K562 (cell line): ENCODE results near the gene ACVR2B. TPM values are rescaled to one million over a fixed set of nuclear protein-coding genes. Genes with fewer than 3 reads are reported as not detected.

Experiments
- ATF1 ChIP-seq, 2 experiments: fragments of 450-650 bp in 1 of 2; IDR thresholded peaks; 2 replicates each; pipeline ENCODE4 v1.6.1; 2016; ENCODE audit warnings: missing compliant biosample characterization in 1 of 2, missing genetic modification characterization in 1 of 2
- CCAR2 ChIP-seq: fragments of 200-400 bp; formaldehyde crosslinking; IDR thresholded peaks from 2 replicates; pipeline ENCODE4 v1.6.1; 2017; ENCODE audit warnings: mild to moderate bottlenecking, low read depth, low read length
- E2F3 ChIP-seq: fragments of 250-450 bp; sonication (Bioruptor Pico); IDR thresholded peaks from 2 replicates; pipeline ENCODE4 v1.4.0; 2020; ENCODE audit warnings: mild to moderate bottlenecking
- ETV5 ChIP-seq: sonication (generic); formaldehyde crosslinking; IDR thresholded peaks from 2 replicates; pipeline ENCODE4 v1.4.0; 2020; ENCODE audit warnings: low read depth, mild to moderate bottlenecking, missing genetic modification reagents
- EZH2 ChIP-seq: IDR thresholded peaks from 2 replicates; pipeline ENCODE4 v1.6.1; 2012; ENCODE audit warnings: low read depth, mild to moderate bottlenecking, inconsistent platforms, low read length, borderline replicate concordance
- FIP1L1 ChIP-seq: fragments of 200-400 bp; formaldehyde crosslinking; IDR thresholded peaks from 2 replicates; pipeline ENCODE4 v1.6.1; 2018; ENCODE audit warnings: mild to moderate bottlenecking, low read depth, low read length; ENCODE audit not compliant: poor library complexity, severe bottlenecking
- ILF3 ChIP-seq: fragments of 450-650 bp; IDR thresholded peaks from 2 replicates; pipeline ENCODE4 v1.6.1; 2018; ENCODE audit warnings: antibody characterized with exemption, mild to moderate bottlenecking, moderate library complexity, borderline replicate concordance
- MBD2 ChIP-seq: sonication (generic); IDR thresholded peaks from 2 replicates; pipeline ENCODE4 v1.6.1; 2016; ENCODE audit warnings: low read depth, borderline replicate concordance
- NR2C2 ChIP-seq, 2 experiments: fragments of 200-800 bp in 1 of 2; sonication (Bioruptor generic) in 1 of 2; sonication (generic) in 1 of 2; formaldehyde crosslinking in 1 of 2; IDR thresholded peaks; 2 replicates each; pipeline versions ENCODE4 v1.6.1 to v1.8.0; 2016 to 2022; ENCODE audit warnings: mild to moderate bottlenecking in 1 of 2, missing compliant biosample characterization in 1 of 2, missing genetic modification characterization in 1 of 2, missing genetic modification reagents in 1 of 2
- RBM14 ChIP-seq: fragments of 200-400 bp; formaldehyde crosslinking; IDR thresholded peaks from 2 replicates; pipeline ENCODE4 v1.6.1; 2018; ENCODE audit warnings: low read depth, mild to moderate bottlenecking, low read length, moderate library complexity, borderline replicate concordance; ENCODE audit not compliant: insufficient read depth
- SMARCE1 ChIP-seq: fragments of 450-650 bp; IDR thresholded peaks from 2 replicates; pipeline ENCODE4 v1.7.1; 2016; ENCODE audit warnings: mild to moderate bottlenecking
- SRSF1 ChIP-seq: fragments of 200-400 bp; formaldehyde crosslinking; IDR thresholded peaks from 2 replicates; pipeline ENCODE4 v1.6.1; 2017; ENCODE audit warnings: mild to moderate bottlenecking, low read depth, low read length, moderate library complexity
- XRCC4 ChIP-seq: IDR thresholded peaks from one replicate; pipeline ENCODE4 v1.6.1; 2011; ENCODE audit not compliant: insufficient read depth, insufficient read length; ENCODE audit errors: extremely low read depth
- ZC3H11A ChIP-seq: IDR thresholded peaks from 2 replicates; pipeline ENCODE4 v1.6.1; 2012; ENCODE audit warnings: low read depth, low read length, improper control_type of control experiment
- ZC3H8 ChIP-seq: fragments of 450-650 bp; IDR thresholded peaks from 2 replicates; pipeline ENCODE4 v1.6.1; 2017
- ZNF146 ChIP-seq: IDR thresholded peaks from one replicate; pipeline ENCODE4 v1.6.1; 2018; ENCODE audit warnings: missing compliant biosample characterization; ENCODE audit not compliant: unreplicated experiment
- ZNF444 ChIP-seq: fragments of 250-450 bp; sonication (Bioruptor Pico); IDR thresholded peaks from 2 replicates; pipeline ENCODE4 v1.4.0; 2020; ENCODE audit warnings: mild to moderate bottlenecking, moderate library complexity
- ZNF644 ChIP-seq: fragments of 200-800 bp; sonication (Bioruptor generic); IDR thresholded peaks from 2 replicates; pipeline ENCODE4 v1.6.1; 2016; ENCODE audit warnings: low read depth, missing genetic modification characterization, missing compliant biosample characterization
- ZNF785 ChIP-seq: fragments of 250-450 bp; sonication (Bioruptor Pico); IDR thresholded peaks from 2 replicates; pipeline ENCODE4 v1.4.0; 2020; ENCODE audit warnings: mild to moderate bottlenecking
- polyA plus RNA-seq, 8 experiments: library from polyadenylated mRNA; depleted of rRNA in 4 of 8; stranded (reverse) in 5 of 8; unstranded in 3 of 8; fragments of >200 nt; fragmentation: Nextera tagmentation in 2 of 8; fragmentation: Illumina TruSeq in 1 of 8; extraction: Ambion mirVana in 2 of 8; extraction: Trizol in 1 of 8; gene quantifications; 2 replicates each; pipeline versions ENCODE4 v1.2.1 to v1.2.3, GENCODE V29; 2011 to 2014; ENCODE audit warnings: inconsistent platforms in 1 of 8, missing spikeins in 1 of 8
- total RNA-seq, 7 experiments: library from RNA; depleted of rRNA in 6 of 7; stranded (reverse); fragments of >200 nt in 6 of 7; fragmentation: Illumina TruSeq in 2 of 7; extraction: Trizol in 2 of 7; gene quantifications; 2 replicates each; pipeline versions ENCODE4 v1.2.1 to v1.2.3, GENCODE V29; 2011 to 2021; ENCODE audit warnings: low replicate concordance in 1 of 7
- TF ChIP-seq, protein P1 (sequence below): sonication (generic); formaldehyde crosslinking; IDR thresholded peaks from 2 replicates; pipeline ENCODE4 v1.4.0; 2020; ENCODE audit warnings: mild to moderate bottlenecking, missing genetic modification reagents
- TF ChIP-seq, protein P2 (sequence below): fragments of 250-450 bp; sonication (Bioruptor Pico); IDR thresholded peaks from 2 replicates; pipeline ENCODE4 v1.8.0; 2022; ENCODE audit warnings: moderate library complexity, mild to moderate bottlenecking, inconsistent platforms
- TF ChIP-seq, protein P3 (sequence below): fragments of 250-450 bp; sonication (Bioruptor Pico); IDR thresholded peaks from 2 replicates; pipeline ENCODE4 v1.4.0; 2020; ENCODE audit warnings: mild to moderate bottlenecking, moderate library complexity, borderline replicate concordance

Gene ACVR2B
- total and polyA plus RNA-seq, 9 of the 15 experiments (the other 6 are each of a cell fraction or from before 2014, with no cell fraction given) = 1.8 to 23.7 (median 7.1) TPM

DNA sequence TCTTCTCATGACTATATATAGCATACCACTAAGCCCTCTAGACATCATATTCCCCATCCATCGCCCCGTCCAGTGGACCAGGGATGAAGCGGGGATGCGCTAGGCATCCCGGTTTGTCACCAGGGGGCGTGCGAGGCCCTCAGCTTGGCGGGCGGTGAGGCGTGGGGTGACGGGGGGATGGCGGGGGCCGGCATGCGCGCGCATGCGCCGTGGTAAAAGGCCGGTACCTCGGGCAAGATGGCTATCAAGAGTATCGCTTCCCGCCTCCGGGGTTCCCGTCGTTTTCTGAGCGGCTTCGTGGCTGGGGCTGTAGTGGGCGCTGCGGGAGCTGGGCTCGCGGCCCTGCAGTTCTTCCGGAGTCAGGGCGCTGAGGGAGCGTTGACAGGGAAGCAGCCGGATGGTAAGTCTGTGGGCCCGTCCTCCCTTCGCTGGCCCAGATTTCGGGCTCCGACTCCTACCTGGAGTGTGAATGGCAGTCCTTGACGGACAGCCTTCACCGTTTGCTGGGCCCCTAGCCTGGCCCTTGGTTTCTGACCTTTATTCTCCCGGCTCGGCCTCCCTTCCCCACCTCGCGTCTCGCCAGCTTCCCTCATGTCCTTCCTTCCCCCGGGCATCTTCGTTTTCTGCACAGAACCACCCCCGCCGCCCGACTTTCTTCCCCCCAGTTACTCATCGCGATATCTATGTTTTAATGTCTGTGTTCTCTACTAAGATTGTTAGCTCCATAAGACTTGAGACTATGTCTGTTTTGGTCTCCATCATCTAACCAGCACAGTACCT is 42.6 kb downstream of the ACVR2B start, which contains the start of gene EXOG (continued):
- TF ChIP-seq SRSF1 (no peak), ZC3H8 (no peak), ZNF146 (CRISPR knock-in tag) (no peak), ATF1 (CRISPR knock-in tag; IDR thresholded peaks at IDR 0.05) (no peak), ATF1 (tag; IDR thresholded peaks at IDR 0.05) (peak; percentile 59), CCAR2 (no peak), RBM14 (0 out of 2 replicates have a peak, but pooled peaks have one; percentile 40), FIP1L1 (peak; percentile 82), EZH2 (no peak), ZNF644 (tag) (no peak), MBD2 (no peak), ZC3H11A (peak; percentile 45; the same call in 1 of the 2 replicates), NR2C2 (CRISPR knock-in tag; IDR thresholded peaks at IDR 0.05) (peak; percentile 71; the same call in 1 of the 2 replicates), NR2C2 (tag; IDR thresholded peaks at IDR 0.05) (peak; percentile 93), E2F3 (peak; percentile 94), ZNF444 (no peak), ETV5 (peak; percentile 97), SMARCE1 (0 out of 2 replicates have a peak, but pooled peaks have one; percentile 49), ILF3 (no peak), XRCC4 (no peak), ZNF785 (no peak)
- TF ChIP-seq, protein P1, sequence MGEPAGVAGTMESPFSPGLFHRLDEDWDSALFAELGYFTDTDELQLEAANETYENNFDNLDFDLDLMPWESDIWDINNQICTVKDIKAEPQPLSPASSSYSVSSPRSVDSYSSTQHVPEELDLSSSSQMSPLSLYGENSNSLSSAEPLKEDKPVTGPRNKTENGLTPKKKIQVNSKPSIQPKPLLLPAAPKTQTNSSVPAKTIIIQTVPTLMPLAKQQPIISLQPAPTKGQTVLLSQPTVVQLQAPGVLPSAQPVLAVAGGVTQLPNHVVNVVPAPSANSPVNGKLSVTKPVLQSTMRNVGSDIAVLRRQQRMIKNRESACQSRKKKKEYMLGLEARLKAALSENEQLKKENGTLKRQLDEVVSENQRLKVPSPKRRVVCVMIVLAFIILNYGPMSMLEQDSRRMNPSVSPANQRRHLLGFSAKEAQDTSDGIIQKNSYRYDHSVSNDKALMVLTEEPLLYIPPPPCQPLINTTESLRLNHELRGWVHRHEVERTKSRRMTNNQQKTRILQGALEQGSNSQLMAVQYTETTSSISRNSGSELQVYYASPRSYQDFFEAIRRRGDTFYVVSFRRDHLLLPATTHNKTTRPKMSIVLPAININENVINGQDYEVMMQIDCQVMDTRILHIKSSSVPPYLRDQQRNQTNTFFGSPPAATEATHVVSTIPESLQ (CRISPR knock-in tag) = no peak; the same call in 1 of the 2 replicates
- TF ChIP-seq, protein P2, sequence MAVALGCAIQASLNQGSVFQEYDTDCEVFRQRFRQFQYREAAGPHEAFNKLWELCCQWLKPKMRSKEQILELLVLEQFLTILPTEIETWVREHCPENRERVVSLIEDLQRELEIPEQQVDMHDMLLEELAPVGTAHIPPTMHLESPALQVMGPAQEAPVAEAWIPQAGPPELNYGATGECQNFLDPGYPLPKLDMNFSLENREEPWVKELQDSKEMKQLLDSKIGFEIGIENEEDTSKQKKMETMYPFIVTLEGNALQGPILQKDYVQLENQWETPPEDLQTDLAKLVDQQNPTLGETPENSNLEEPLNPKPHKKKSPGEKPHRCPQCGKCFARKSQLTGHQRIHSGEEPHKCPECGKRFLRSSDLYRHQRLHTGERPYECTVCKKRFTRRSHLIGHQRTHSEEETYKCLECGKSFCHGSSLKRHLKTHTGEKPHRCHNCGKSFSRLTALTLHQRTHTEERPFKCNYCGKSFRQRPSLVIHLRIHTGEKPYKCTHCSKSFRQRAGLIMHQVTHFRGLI (CRISPR knock-in tag) = no peak
- TF ChIP-seq, protein P3, sequence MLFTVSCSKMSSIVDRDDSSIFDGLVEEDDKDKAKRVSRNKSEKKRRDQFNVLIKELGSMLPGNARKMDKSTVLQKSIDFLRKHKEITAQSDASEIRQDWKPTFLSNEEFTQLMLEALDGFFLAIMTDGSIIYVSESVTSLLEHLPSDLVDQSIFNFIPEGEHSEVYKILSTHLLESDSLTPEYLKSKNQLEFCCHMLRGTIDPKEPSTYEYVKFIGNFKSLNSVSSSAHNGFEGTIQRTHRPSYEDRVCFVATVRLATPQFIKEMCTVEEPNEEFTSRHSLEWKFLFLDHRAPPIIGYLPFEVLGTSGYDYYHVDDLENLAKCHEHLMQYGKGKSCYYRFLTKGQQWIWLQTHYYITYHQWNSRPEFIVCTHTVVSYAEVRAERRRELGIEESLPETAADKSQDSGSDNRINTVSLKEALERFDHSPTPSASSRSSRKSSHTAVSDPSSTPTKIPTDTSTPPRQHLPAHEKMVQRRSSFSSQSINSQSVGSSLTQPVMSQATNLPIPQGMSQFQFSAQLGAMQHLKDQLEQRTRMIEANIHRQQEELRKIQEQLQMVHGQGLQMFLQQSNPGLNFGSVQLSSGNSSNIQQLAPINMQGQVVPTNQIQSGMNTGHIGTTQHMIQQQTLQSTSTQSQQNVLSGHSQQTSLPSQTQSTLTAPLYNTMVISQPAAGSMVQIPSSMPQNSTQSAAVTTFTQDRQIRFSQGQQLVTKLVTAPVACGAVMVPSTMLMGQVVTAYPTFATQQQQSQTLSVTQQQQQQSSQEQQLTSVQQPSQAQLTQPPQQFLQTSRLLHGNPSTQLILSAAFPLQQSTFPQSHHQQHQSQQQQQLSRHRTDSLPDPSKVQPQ = no peak
